Transverse colon (tissue), 4 donors: ENCODE data around the gene SLC23A1. TPM values are rescaled to one million over a fixed set of nuclear protein-coding genes. Genes with fewer than 3 reads are reported as not detected.
A peak's percentile ranks its signal among the peaks of the same experiment; 100 is the strongest.

Experiments
- DNase-seq: peaks from one replicate; pipeline ENCODE4 v3.0.0-alpha.2; 2019
- H3K27ac ChIP-seq, 4 donors: fragments of 200-600 bp; sonication (generic); 2 replicates each; pipeline ENCODE4 v1.5.1; 2016 to 2018; ENCODE audit warnings: inconsistent platforms in 4 of 4
- H3K27me3 ChIP-seq: fragments of 200-600 bp; sonication (generic); 2 replicates; pipeline ENCODE4 v1.5.1; 2017; ENCODE audit warnings: inconsistent platforms
- H3K36me3 ChIP-seq, 4 donors: fragments of 200-600 bp; sonication (generic); 2 replicates each; pipeline ENCODE4 v1.5.1; 2017 to 2019; ENCODE audit warnings: inconsistent platforms in 4 of 4
- H3K4me1 ChIP-seq, 4 donors: fragments of 200-600 bp; sonication (generic); 2 replicates each; pipeline ENCODE4 v1.5.1; 2017 to 2020; ENCODE audit warnings: inconsistent platforms in 4 of 4
- H3K4me3 ChIP-seq, 4 donors: fragments of 200-600 bp; sonication (generic); 1 replicate in 1 of 4; 2 replicates in 3 of 4; pipeline versions ENCODE4 v1.5.1 to v1.6.1; 2017 to 2019; ENCODE audit warnings: inconsistent platforms in 4 of 4
- H3K9me3 ChIP-seq, 2 donors: fragments of 200-600 bp; sonication (generic); 2 replicates each; pipeline ENCODE4 v1.5.1; 2017 to 2019; ENCODE audit warnings: inconsistent platforms in 2 of 2
- CTCF ChIP-seq, 5 experiments: fragments of 200-600 bp in 3 of 5; fragments of 450-650 bp in 2 of 5; sonication (generic) in 3 of 5; IDR thresholded peaks; 1 replicate in 2 of 5; 2 replicates in 3 of 5; pipeline ENCODE4 v1.5.1; 2016 to 2017; ENCODE audit warnings: antibody characterized with exemption in 5 of 5, inconsistent platforms in 3 of 5, mild to moderate bottlenecking in 2 of 5, moderate library complexity in 1 of 5
- EP300 ChIP-seq: sonication (generic); formaldehyde crosslinking; IDR thresholded peaks from one replicate; pipeline ENCODE4 v1.6.1; 2017; ENCODE audit warnings: antibody characterized with exemption, low read depth
- POLR2A ChIP-seq: fragments of 450-650 bp; IDR thresholded peaks from one replicate; pipeline ENCODE4 v1.6.1; 2016; ENCODE audit warnings: antibody characterized with exemption, mild to moderate bottlenecking, moderate library complexity
- POLR2AphosphoS5 ChIP-seq, 3 donors: sonication (generic); formaldehyde crosslinking; IDR thresholded peaks; one replicate each; pipeline ENCODE4 v1.6.1; 2016; ENCODE audit warnings: antibody characterized with exemption in 3 of 3
- WGBS, 2 donors: methylation state at CpG; one replicate each; pipeline ENCODE4 v1.1.5; 2018; ENCODE audit warnings: low coverage in 1 of 2; 5-methylcytosine and 5-hydroxymethylcytosine counted together
- in situ Hi-C, 4 donors: fragments of 200-750 bp; cut with MboI; loops; one replicate each; pipeline versions ENCODE4 v1.15.0 to v1.15.1; 2017; ENCODE audit warnings: low sequenced_read_pairs in 3 of 4, low pct_ligation_motif_present in 1 of 4, low pct_unique_long_range_greater_than_20kb in 1 of 4
- intact Hi-C: fragments of 100-400 bp; cut with DNase I; formaldehyde crosslinking; loops from one replicate; pipeline ENCODE4 v1.15.1; 2023; ENCODE audit warnings: low total_unique reads
- total RNA-seq, 4 donors: library from RNA; depleted of rRNA; stranded (reverse); fragments of >200 nt; gene quantifications; one replicate each; pipeline ENCODE4 v1.1.0, GENCODE V29; 2016

The SLC23A1 gene
- total RNA-seq, 4 donors from 2014 or later: 0.80 to 9.5 (median 7.4) TPM; not detected in 1

- DNase-seq: no peak
- Histone ChIP-seq H3K9me3 (no peaks in the 10 kb centered on the region), H3K27me3 (no peaks in the 10 kb centered on the region), H3K4me1 (peaks cover 10 to 25% (median 18%) of the 10 kb centered on the region in 4 donors), H3K36me3 (no peaks in the 10 kb centered on the region), H3K4me3 (no peak overlapping the region), H3K27ac (no peak overlapping the region)
- intact Hi-C loops (no loop called here), in situ Hi-C loops (no loop called here)
- WGBS, 2 donors: 87 to 90% methylated on average over 2 of the region's 2 CpGs
- TF ChIP-seq CTCF (IDR thresholded peaks at IDR 0.05) (no peak), POLR2AphosphoS5 (IDR thresholded peaks at IDR 0.05) (no peak), POLR2A (no peak), EP300 (no peak)
These were observed 23.9 kb upstream of the SLC23A1 start for GRCh38 chr5:139406963-139407362.

- peak overlapping the region in 3 of 4 donors; percentile 41 to 60 (median 48) for H3K4me3 ChIP-seq
- H3K27me3 ChIP-seq: no peaks in the 10 kb centered on the region
- H3K27ac ChIP-seq: peak overlapping the region; percentile 86 to 93 (median 90)
- in situ Hi-C loops: no loop called here
- H3K4me1 ChIP-seq: peaks cover 5 to 16% (median 12%) of the 10 kb centered on the region in 4 donors
- DNase-seq: no peak
- TF ChIP-seq EP300: no peak
- TF ChIP-seq CTCF (IDR thresholded peaks at IDR 0.05): no peak
- no peak for TF ChIP-seq POLR2A
- 59 to 63% methylated on average over 3 to 5 of the region's 5 CpGs for WGBS, 2 donors
- no peaks in the 10 kb centered on the region for H3K36me3 ChIP-seq
- no peaks in the 10 kb centered on the region for H3K9me3 ChIP-seq
- intact Hi-C loops: no loop called here
These were observed 21.4 kb upstream of the SLC23A1 start for GRCh38 chr5:139404484-139404840.

- H3K27ac ChIP-seq: peak within 1 kb of the TSS; percentile 86 to 93 (median 90)
- no peaks in the 10 kb centered on the region for H3K36me3 ChIP-seq
- peak; percentile 98 for DNase-seq
- H3K4me3 ChIP-seq: peak within 1 kb of the TSS; percentile 15 to 60 (median 44)
- intact Hi-C loops: no loop called here
- no peaks in the 10 kb centered on the region for H3K9me3 ChIP-seq
- H3K27me3 ChIP-seq: no peaks in the 10 kb centered on the region
- WGBS, 2 donors: 0 to 1% methylated on average over 7 to 24 of the region's 41 CpGs
- peaks cover 5 to 16% (median 12%) of the 10 kb centered on the region in 4 donors for H3K4me1 ChIP-seq
- in situ Hi-C loops: no loop called here
- TF ChIP-seq POLR2AphosphoS5 (IDR thresholded peaks at IDR 0.05) (peak; percentile 51 to 63 (median 56)), POLR2A (peak; percentile 50), CTCF (IDR thresholded peaks at IDR 0.05) (no peak), EP300 (no peak)
These were observed 20.8 kb upstream of the SLC23A1 start, which contains the start of gene SPATA24 for GRCh38 chr5:139403787-139404483. SPATA24 (minus strand) TSS chr5:139404089; CDS start chr5:139404060, 29 bp downstream.

GRCh38 chr5:139403418-139403786, 20.3 kb upstream of the SLC23A1 start:
- Histone ChIP-seq H3K4me1 (peaks cover 5 to 16% (median 12%) of the 10 kb centered on the region in 4 donors), H3K36me3 (no peaks in the 10 kb centered on the region), H3K27me3 (no peaks in the 10 kb centered on the region), H3K4me3 (peak overlapping the region; percentile 15 to 60 (median 44)), H3K9me3 (no peaks in the 10 kb centered on the region), H3K27ac (peak overlapping the region; percentile 86 to 93 (median 90))
- intact Hi-C loops (no loop called here), in situ Hi-C loops (no loop called here)
- no peak for DNase-seq
- TF ChIP-seq CTCF (IDR thresholded peaks at IDR 0.05): no peak
- TF ChIP-seq EP300: no peak
- TF ChIP-seq POLR2AphosphoS5 (IDR thresholded peaks at IDR 0.05): no peak
- no peak for TF ChIP-seq POLR2A
- 16% methylated on average over 7 of the region's 7 CpGs; no CpG with 5 or more reads in 1 of the 2 donors for WGBS, 2 donors
